NT2/D1 (cell line): ENCODE data around the gene MAN1A1.

Experiments
- SUZ12 ChIP-seq: IDR thresholded peaks from 2 replicates; pipeline ENCODE4 v1.6.1; 2011; ENCODE audit not compliant: insufficient read length, insufficient read depth; ENCODE audit errors: extremely low read depth
- YY1 ChIP-seq: IDR thresholded peaks from 2 replicates; pipeline ENCODE4 v1.6.1; 2011; ENCODE audit not compliant: insufficient read length, insufficient read depth
- ZNF274 ChIP-seq: IDR thresholded peaks from 2 replicates; pipeline ENCODE4 v1.6.1; 2011; ENCODE audit warnings: mild to moderate bottlenecking, low read depth, low read length

DNA sequence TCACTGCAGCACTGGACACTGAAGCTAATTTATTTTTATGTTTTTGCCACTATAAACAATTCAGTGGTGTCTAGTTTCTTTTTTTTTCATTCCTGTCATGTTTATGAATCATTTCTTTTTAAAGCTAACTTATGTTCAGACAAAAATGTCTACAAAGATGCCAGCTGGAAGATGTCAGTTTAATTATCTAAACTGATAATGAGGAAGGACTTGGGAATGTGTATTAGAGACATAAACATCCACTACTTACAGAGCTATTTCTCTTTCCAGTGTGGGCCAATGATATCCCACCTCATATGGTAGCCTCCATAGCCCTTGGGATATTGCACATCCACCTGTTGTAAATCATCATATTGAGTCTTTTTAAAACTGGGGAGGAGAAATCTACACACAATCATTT is 139.0 kb downstream of the MAN1A1 start:
- TF ChIP-seq ZNF274 (no peak), SUZ12 (no peak), YY1 (no peak)
